Measurements from ENCODE around the gene GZF1. TPM values are rescaled to one million over a fixed set of nuclear protein-coding genes. Genes with fewer than 3 reads are reported as not detected.

GZF1 gene
- polyA plus RNA-seq, 5 donors = 11.8 to 15.6 (median 13.5) TPM

- no peak for DNase-seq
Measured at GRCh38 chr20:23368316-23369071, 6.5 kb downstream of the GZF1 start.

GRCh38 chr20:23369072-23369823 lies 7.3 kb downstream of the GZF1 start:
- DNase-seq = no peak

GRCh38 chr20:23370274-23370673 lies 8.3 kb downstream of the GZF1 start:
- no peak for DNase-seq

GRCh38 chr20:23370873-23371272 lies 8.9 kb downstream of the GZF1 start:
- DNase-seq = no peak

- no peak for DNase-seq
Measured at GRCh38 chr20:23371496-23371895, 9.5 kb downstream of the GZF1 start.

- DNase-seq = no peak
Measured at GRCh38 chr20:23374441-23374840, 12.5 kb downstream of the GZF1 start.

GRCh38 chr20:23375827-23376226 lies 13.8 kb downstream of the GZF1 start:
- no peak for DNase-seq

GRCh38 chr20:23379772-23380171 lies 17.8 kb downstream of the GZF1 start:
- no peak for DNase-seq

GRCh38 chr20:23381876-23382275 lies 19.9 kb downstream of the GZF1 start:
- no peak for DNase-seq

- DNase-seq = no peak
Measured at GRCh38 chr20:23386304-23387117, 24.5 kb downstream of the GZF1 start.

- DNase-seq = no peak
Measured at GRCh38 chr20:23387118-23387443, 25.1 kb downstream of the GZF1 start.

GRCh38 chr20:23390091-23390774 lies 28.3 kb downstream of the GZF1 start:
- no peak for DNase-seq

- no peak for DNase-seq
Measured at GRCh38 chr20:23391707-23392310, 29.8 kb downstream of the GZF1 start.

- no peak for DNase-seq
Measured at GRCh38 chr20:23393996-23394775, 32.2 kb downstream of the GZF1 start.

GRCh38 chr20:23396950-23397627 lies 35.1 kb downstream of the GZF1 start:
- no peak for DNase-seq

- no peak for DNase-seq
Measured at GRCh38 chr20:23397961-23398360, 36.0 kb downstream of the GZF1 start.

- DNase-seq = no peak
Measured at GRCh38 chr20:23399568-23400241, 37.7 kb downstream of the GZF1 start.

GRCh38 chr20:23401051-23401450 lies 39.1 kb downstream of the GZF1 start:
- no peak for DNase-seq

- DNase-seq = no peak
Measured at GRCh38 chr20:23403751-23404150, 41.8 kb downstream of the GZF1 start.

- DNase-seq = no peak
Measured at GRCh38 chr20:23404196-23404595, 42.2 kb downstream of the GZF1 start.
